ENCODE data around the gene PLIN1. TPM values are rescaled to one million over a fixed set of nuclear protein-coding genes. Genes with fewer than 3 reads are reported as not detected.

PLIN1 gene
- total and polyA plus RNA-seq, 2 donors (not counting 1 experiment from before 2014, with no cell fraction given) = 0.97 to 1.2 TPM

DNA sequence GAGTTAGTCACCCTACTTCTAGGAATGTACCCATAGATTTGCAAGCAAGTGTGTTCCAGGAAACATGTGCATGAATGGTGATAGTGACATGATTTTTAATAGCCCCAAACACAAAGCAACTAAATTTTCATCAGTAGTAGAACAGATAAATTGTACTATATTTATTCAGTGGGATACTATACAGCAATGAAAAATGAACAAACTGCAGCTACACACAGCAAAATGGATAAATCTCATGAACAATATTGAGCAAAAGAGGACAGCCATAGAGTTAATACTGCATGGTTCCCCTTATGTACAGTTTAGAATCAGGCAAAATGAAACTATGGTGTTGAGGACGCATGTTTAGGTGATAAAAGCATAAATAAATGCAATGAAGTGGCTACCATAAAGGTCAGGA lies 45.9 kb upstream of the PLIN1 start:
- no peak overlapping the region for H3K4me3 Mint-ChIP-seq
- Histone ChIP-seq H3K79me2 (ENCODE audit: control insufficient read depth, insufficient read depth, low read length) (no peaks in the 10 kb centered on the region), H3K9me3 (ENCODE audit: control extremely low read depth in 1 of 3, control insufficient read depth in 2 of 3, insufficient read depth in 1 of 3, low read length in 2 of 3) (peaks cover 0 to 10% (median 6%) of the 10 kb centered on the region in 3 donors), H3K4me2 (replicated peaks; ENCODE audit: low read depth, low read length, poor library complexity, severe bottlenecking) (no peak overlapping the region), H3K4me1 (ENCODE audit: control insufficient read depth in 2 of 2, insufficient read depth in 2 of 2, low read length in 2 of 2) (no peaks in the 10 kb centered on the region), H3K27ac (ENCODE audit: low read length in 2 of 2) (no peak overlapping the region), H2AFZ (ENCODE audit: insufficient read depth, low read depth, low read length, poor library complexity, severe bottlenecking) (no peak overlapping the region), H3K9ac (ENCODE audit: low read length) (no peak overlapping the region), H3K4me3 (ENCODE audit: control extremely low read depth in 1 of 5, extremely low read depth in 1 of 5, insufficient read depth in 1 of 5, low read depth in 2 of 5, low read length in 4 of 5) (no peak overlapping the region), H4K20me1 (ENCODE audit: control insufficient read depth, insufficient read depth, low read length, poor library complexity, severe bottlenecking) (no peaks in the 10 kb centered on the region), H3K36me3 (replicated peaks in 1 of 2; ENCODE audit: control extremely low read depth in 1 of 2, control insufficient read depth in 1 of 2, extremely low read depth in 1 of 2, insufficient read depth in 2 of 2, low read length in 1 of 2) (no peaks in the 10 kb centered on the region), H3K27me3 (replicated peaks in 1 of 4; ENCODE audit: control extremely low read depth in 1 of 4, control insufficient read depth in 3 of 4, insufficient read depth in 4 of 4, low read length in 3 of 4) (peaks cover 0 to 5% (median 2%) of the 10 kb centered on the region in 4 experiments)
- H3K9me3 Mint-ChIP-seq (ENCODE audit: insufficient read depth) = peaks cover 5% of the 10 kb centered on the region
- peaks cover 32% of the 10 kb centered on the region for H3K27me3 Mint-ChIP-seq
- H3K27ac Mint-ChIP-seq = no peak overlapping the region
- no peak for ATAC-seq (ENCODE audit: low read depth)
- TF ChIP-seq, protein P1, sequence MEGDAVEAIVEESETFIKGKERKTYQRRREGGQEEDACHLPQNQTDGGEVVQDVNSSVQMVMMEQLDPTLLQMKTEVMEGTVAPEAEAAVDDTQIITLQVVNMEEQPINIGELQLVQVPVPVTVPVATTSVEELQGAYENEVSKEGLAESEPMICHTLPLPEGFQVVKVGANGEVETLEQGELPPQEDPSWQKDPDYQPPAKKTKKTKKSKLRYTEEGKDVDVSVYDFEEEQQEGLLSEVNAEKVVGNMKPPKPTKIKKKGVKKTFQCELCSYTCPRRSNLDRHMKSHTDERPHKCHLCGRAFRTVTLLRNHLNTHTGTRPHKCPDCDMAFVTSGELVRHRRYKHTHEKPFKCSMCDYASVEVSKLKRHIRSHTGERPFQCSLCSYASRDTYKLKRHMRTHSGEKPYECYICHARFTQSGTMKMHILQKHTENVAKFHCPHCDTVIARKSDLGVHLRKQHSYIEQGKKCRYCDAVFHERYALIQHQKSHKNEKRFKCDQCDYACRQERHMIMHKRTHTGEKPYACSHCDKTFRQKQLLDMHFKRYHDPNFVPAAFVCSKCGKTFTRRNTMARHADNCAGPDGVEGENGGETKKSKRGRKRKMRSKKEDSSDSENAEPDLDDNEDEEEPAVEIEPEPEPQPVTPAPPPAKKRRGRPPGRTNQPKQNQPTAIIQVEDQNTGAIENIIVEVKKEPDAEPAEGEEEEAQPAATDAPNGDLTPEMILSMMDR (IDR thresholded peaks at IDR 0.05) = no peak
- no peak for TF ChIP-seq EZH2 (IDR thresholded peaks at IDR 0.05; ENCODE audit: borderline replicate concordance, insufficient read depth, low read depth, low read length, poor library complexity, severe bottlenecking)
- no CpG with 5 or more reads among the region's 1 CpG for WGBS (ENCODE audit: insufficient coverage)
- CTCF ChIA-PET = no interaction called here
- intact Hi-C loops (cut with micrococcal nuclease) = no loop called here
- H3K4me1 Mint-ChIP-seq = no peaks in the 10 kb centered on the region
- POLR2A ChIA-PET = no interaction called here
- no peak for DNase-seq

- WGBS (ENCODE audit: insufficient coverage) = no CpG with 5 or more reads among the region's 1 CpG
- ATAC-seq (ENCODE audit: low read depth) (no peak), DNase-seq (no peak)
- no peak overlapping the region for H3K4me3 ChIP-seq (ENCODE audit: control extremely low read depth in 1 of 5, extremely low read depth in 1 of 5, insufficient read depth in 1 of 5, low read depth in 2 of 5, low read length in 4 of 5)
- no peaks in the 10 kb centered on the region for H4K20me1 ChIP-seq (ENCODE audit: control insufficient read depth, insufficient read depth, low read length, poor library complexity, severe bottlenecking)
- Mint-ChIP-seq H3K9me3 (ENCODE audit: insufficient read depth) (peaks cover 5% of the 10 kb centered on the region), H3K27me3 (peaks cover 32% of the 10 kb centered on the region), H3K4me1 (no peaks in the 10 kb centered on the region), H3K27ac (no peak overlapping the region), H3K4me3 (no peak overlapping the region)
- H3K4me2 ChIP-seq (replicated peaks; ENCODE audit: low read depth, low read length, poor library complexity, severe bottlenecking) = no peak overlapping the region
- CTCF ChIA-PET = interaction anchor here (1.3 kb wide), 1 partner anchor 16 kb away, joined by 4 read pairs; no protein-coding TSS in a partner anchor
- no peaks in the 10 kb centered on the region for H3K79me2 ChIP-seq (ENCODE audit: control insufficient read depth, insufficient read depth, low read length)
- TF ChIP-seq, protein P1 (IDR thresholded peaks at IDR 0.05) = no peak
- no peak for TF ChIP-seq EZH2 (IDR thresholded peaks at IDR 0.05; ENCODE audit: borderline replicate concordance, insufficient read depth, low read depth, low read length, poor library complexity, severe bottlenecking)
- H3K27ac ChIP-seq (ENCODE audit: low read length in 2 of 2) = no peak overlapping the region
- H2AFZ ChIP-seq (ENCODE audit: insufficient read depth, low read depth, low read length, poor library complexity, severe bottlenecking) = no peak overlapping the region
- POLR2A ChIA-PET = no interaction called here
- no peak overlapping the region for H3K9ac ChIP-seq (ENCODE audit: low read length)
- H3K27me3 ChIP-seq (replicated peaks in 1 of 4; ENCODE audit: control extremely low read depth in 1 of 4, control insufficient read depth in 3 of 4, insufficient read depth in 4 of 4, low read length in 3 of 4) = peaks cover 0 to 5% (median 2%) of the 10 kb centered on the region in 4 experiments
- H3K36me3 ChIP-seq (replicated peaks in 1 of 2; ENCODE audit: control extremely low read depth in 1 of 2, control insufficient read depth in 1 of 2, extremely low read depth in 1 of 2, insufficient read depth in 2 of 2, low read length in 1 of 2) = no peaks in the 10 kb centered on the region
- intact Hi-C loops (cut with micrococcal nuclease) = no loop called here
- peaks cover 0 to 10% (median 6%) of the 10 kb centered on the region in 3 donors for H3K9me3 ChIP-seq (ENCODE audit: control extremely low read depth in 1 of 3, control insufficient read depth in 2 of 3, insufficient read depth in 1 of 3, low read length in 2 of 3)
- H3K4me1 ChIP-seq (ENCODE audit: control insufficient read depth in 2 of 2, insufficient read depth in 2 of 2, low read length in 2 of 2) = no peaks in the 10 kb centered on the region
These were observed 45.5 kb upstream of the PLIN1 start for GRCh38 chr15:89724621-89725020.
